Measurements from ENCODE around the gene POPDC2. TPM values are rescaled to one million over a fixed set of nuclear protein-coding genes. Genes with fewer than 3 reads are reported as not detected.

Gene POPDC2
- polyA plus RNA-seq, 3 donors, result 4.1 to 10.2 (median 6.2) TPM

DNA sequence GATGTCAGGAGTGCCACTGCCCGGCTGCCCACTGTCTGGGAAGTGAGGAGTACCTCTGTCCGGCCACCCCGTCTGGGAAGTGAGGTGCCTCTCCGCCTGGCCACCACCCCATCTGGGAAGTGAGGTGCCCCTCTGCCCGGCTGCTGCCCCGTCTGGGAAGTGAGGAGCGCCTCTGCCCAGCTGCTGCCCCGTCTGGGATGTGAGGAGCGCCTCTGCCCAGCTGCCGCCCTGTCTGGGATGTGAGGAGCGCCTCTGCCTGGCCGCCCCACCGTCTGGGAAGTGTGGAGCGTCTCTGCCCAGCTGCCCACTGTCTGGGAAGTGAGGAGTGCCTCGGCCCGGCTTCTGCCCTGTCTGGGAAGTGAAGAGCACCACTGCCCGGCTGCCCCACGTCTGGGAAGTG lies 13.5 kb upstream of the POPDC2 start:
- DNase-seq, result no peak

DNA sequence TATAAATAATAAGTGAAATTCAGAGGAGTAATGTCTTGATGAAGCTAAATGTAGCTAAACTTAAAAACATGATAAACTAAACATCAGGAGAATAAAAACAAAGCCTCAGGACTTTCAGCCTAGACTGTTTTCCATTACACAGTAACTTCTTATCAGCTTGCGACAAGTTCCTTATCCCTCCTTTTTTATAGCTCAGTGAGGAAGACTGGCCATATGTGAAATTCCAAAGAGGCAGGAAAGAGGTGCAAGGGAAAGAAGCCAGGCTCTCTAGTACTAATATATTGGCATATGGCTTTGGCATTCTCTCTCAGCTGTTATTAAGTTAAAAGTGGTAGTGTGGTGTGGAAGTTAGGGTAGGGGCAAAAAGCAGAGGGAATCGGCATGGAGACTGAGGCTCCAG lies 12.4 kb upstream of the POPDC2 start:
- DNase-seq, result no peak

DNA sequence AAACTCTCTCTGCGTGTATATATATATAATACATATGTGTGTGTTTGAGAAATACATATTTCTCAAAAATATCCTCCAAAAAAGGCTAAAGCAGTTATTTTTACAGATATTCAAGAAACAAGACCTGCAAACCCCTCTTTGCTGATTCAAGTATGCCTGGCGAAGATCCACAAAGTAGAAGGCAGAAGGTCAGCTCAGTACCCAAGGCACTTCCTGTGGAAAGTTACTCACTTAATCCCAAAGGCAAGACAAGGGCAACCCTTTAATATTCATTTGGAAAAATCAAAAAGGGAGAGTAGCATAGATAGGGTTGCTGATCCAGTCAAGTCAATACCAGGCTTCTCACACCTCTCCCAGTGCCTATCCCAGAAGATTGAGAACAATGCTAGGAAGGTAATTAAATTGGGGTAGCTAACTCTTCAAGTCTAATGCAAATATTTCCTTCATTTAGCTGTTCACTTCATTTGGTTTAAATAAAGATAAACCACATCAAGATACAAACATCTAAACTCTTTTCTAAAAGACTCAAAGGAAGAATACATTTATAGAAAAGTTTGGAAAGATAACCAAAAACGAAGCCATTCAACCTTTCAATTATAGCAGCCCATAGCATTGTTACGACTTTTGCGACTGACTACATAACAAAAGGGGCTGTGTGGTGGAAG lies 9.6 kb upstream of the POPDC2 start:
- DNase-seq, result no peak

DNA sequence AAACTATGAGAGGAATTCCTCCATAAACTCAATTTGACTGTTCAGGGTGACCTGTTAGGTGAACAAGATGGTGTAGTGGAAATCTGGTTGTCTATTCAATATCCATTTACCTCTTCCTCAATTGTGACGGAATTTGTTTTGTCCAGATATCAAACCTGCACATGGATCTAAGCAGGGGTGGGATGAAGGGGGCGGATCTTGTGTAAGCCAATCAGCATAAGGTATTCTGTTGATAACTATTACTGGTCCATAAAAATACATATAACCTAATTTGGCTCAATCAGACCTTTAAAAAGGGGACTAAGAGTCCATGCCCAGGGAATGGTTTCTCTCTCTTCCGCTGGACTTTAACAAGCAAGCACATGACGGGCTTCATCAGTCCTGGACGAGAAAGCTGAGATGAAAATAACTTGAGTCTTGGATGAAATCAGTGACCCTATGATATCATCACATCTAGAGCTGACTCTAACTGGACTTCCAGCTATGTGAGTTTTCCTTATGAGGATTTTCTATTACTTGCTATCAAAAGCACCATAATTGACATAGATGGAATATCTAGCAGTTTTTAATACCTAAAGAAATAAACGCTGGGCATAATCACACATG lies 5.7 kb upstream of the POPDC2 start:
- DNase-seq, result no peak

DNA sequence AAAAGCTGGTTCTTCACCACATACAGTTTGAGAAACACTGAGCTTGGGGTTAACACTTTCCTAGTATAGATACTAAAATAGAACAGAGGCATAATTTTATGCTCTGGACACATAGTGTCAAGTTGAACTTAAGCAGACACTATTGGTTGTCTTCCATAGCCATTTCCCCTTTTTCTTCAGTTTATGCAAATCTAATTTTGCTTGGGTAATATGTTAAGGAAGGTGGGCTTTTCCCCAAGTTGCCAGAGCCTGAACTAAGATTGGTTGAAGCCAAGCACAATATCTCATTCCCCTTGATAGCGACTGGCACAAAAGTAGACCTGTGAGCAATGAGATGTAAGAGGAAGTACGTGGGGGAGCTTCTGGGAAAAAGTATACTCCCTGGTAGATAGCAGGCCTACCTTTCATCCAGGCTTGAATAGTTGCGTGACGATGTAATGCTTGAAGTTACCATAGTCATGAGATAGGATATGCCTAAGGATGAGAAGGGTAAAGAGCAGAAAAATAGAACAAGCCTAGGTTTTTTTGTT lies 4.5 kb upstream of the POPDC2 start:
- DNase-seq, result no peak

DNA sequence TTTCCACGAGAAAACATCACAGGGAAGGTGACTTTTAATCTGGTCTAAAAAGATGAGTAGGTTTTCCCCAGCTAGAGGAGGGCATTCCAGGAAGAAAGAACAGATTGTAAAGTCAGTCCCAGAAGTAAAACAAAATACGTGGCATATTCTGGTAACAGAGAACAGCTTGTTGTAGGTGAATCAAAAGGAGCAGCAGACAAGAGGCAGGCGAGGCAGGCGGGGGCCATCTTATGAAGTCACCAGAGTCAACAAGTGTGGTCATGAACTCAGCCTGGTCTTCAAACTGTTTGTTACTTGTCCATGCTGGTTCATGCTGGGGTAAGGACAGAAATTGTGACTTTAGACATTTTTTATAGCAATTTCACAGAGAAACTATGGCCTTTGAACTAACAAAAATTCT lies 4.0 kb upstream of the POPDC2 start:
- DNase-seq, result no peak

DNA sequence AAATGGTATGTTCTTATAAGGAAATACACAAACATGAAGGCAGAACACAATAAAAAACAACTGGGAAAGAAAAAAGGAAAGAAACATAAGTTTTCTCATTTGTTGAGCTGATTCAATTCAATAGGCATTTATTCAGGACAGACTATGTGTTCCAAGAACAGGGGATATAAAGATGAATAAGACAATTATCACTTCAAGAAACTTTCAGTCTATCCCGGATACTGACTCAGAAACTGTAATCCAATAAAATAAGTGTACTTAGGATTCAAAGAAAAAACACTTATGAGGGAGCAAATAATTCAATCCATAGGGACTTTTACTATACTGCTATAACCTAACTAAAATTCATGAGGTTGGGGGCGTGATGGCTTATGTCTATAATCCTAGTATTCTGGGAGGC lies 3.5 kb upstream of the POPDC2 start:
- DNase-seq, result no peak

DNA sequence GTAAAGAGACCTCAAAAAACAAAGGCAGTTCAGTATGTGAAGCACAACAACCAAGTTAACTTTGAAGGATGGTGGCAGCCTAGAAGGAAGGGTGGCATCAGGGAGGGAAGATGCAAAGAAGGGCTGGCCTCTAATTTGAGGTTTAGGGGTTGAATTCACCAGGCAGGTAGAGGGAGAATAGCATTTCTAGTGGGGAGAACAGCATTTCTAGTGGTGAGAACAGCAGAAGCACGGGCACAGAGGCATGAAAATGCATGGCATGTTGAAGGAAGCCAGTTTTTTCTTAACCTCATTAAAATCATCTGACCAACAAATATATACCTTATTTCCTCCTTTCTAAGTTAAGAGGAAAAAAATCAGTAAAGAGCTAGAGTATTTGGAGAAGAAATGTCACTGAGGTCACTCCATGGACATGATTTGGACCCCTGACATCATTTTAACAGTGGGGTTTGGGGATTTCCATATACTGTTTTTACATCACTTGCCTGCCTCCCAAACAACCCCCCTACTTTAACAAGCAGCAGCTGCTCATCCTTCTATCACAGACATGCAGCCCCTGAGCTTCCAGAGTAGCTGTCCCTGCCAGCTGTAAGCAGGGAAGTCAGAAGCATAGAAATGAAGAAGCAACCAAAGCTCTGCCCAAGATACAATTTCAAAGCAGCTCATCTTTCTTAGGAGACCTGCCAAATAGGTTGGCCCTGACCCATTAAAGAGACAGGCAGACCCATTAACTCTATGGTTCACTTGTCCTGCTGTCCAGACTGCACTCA lies 2.4 kb upstream of the POPDC2 start:
- DNase-seq, result peak; percentile 30

DNA sequence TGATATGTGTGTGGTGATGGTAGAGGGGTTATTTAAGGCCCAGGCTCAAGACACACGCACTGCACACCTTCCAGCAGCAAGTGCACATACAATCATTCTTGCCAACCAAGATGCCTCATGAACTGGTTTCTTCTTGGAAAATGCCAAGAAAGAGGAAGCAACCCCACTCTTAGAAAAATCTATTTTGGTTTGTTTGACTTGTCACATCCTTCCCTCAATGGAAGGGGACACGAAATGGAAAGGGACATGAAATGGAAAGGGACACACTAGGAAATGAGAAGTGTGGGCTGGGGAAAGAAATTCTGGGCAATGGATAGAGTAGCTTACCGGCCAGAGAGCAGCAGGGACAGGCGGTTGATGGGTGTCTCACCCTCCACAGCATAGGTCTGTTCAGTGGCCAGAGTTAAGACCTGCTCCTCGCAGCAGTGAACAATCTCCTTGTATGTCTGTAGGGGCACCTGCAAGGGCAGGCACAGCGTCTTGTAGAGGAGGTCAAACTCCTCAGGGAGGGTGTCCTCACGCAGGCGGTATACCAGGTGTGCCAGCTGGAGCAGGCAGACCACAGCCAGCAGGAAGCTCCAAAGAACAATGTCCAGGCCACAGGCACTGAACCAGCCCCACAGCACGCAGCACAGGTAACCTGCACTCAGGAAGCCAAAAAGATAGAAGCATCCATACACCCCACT lies 640 bp downstream of the POPDC2 start:
- no peak for DNase-seq

DNA sequence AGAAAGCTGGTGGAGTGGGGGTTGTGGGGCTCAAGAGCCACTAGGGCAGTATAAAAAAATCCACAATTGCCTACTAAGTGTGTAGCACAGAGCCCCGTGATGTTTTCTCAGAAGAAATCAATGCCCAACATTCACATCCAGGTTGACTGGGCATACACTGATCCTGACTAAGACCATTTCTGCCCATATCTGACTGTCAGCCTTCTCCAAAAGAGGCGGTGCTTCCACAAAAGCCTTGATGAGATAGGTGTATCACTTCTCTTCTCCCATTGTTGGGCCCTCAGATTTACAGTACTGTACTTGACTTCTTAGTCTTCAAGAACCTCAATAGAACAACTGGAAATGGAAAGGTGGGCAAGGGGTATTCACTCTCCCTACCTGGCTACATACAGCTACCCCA lies 1.4 kb downstream of the POPDC2 start:
- no peak for DNase-seq

DNA sequence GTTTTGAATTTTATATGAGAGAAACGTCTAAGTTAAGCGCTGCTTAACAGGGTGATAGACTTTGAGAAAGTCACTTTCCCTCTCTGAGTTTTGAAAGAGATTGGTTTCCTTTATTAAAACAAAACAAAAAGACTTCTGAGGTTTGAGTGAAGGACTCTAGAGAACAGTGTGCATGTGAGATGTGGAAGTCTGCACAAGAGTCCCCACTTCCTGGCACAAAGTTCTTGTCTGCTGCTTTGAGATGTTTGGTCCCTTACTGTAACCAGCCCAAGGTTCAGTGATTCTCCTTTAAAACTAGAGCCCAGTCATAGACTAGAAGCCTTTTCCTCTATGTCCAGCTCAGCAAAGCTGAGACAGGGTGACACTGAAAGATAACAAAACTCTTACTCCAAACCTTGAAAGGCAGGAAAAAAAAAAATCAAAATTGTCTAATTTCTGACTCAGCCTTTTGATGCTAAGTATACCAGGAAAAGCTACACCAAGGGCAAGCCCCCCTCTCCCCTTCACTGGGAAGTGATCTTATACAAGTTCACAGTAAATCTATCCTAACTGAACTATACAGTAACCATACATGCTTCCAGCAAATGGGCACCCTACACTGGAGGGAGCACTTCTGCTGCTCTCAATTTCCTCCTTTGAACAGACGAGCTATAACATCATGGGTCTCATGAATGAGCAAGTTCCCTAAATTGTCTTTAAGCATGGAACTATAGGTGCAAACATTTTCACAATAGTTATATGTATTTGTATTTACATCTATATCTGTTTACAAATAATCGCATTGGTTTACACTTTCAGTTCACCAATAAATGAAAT lies 2.3 kb downstream of the POPDC2 start:
- DNase-seq, result no peak

DNA sequence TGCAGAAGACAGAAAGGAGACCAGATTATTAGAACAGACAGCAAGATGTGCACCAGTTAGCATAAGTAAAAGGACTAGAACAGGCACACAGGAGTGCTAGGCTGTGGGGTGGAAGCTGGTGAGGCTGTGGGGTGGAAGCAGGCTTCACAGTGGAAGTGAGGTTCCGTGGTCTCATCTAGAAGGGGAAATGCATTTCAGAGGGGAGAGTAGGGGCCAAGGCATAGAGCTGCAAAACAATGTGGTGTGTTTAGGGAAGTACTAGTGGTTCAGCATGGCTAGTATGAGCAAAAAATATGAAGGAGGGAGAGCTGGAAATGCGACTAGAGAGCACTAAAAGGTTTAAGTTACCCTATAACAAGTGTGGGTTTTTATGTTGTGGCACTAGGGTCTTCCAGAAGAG lies 6.5 kb downstream of the POPDC2 start:
- DNase-seq, result no peak

DNA sequence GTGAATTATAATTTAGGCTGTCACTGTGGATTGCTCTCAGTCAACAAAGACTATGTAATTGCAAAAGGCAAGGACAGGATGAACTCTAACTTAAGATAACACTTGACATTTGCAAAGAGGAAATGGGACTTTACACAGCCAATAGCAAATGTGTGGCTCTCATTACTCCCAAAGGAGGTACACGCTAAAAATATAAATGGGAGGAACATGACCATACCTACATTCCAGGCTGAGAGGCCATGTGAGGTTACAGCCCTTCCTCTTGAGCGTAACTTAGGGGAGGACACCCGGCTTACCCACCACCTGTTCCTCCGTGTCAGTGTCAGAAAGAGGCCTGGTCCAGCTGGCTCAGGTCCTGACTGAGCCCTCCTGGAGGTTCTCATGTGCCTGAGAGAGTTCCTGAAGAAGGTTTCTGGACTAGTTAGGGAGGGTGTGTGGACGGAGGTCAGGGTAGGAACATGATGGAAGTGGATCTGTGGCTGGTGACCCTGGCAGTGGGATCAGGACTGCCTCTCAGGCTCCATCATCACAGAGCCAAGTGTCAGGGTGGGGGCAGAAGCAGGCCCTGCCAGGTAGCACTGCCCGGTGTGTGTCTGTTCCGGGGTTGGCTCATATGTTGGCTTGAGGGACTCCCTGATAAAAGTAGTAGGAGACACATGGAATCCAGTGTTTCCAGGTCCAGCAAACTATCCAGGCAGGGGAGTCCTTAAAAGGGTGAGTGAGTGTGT lies 7.9 kb downstream of the POPDC2 start:
- DNase-seq, result no peak

DNA sequence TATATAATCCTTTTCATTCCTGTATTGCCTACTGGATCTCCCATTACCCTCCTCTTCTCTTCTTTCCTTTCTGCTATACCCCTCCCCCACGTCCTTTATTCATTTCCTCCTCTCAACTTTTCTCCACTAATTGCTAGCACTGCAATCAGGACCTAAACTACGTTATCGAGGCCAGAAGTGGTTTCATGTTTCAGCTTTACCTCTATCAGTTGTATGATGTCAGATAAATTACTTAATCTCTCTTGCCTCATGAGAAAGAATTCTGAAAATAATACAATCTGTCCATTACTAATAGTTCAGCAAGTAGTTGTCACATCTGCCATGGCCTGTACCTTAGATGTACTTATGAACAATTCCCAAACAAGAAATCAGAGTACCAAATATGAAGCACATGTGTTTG lies 10.6 kb downstream of the POPDC2 start:
- no peak for DNase-seq

DNA sequence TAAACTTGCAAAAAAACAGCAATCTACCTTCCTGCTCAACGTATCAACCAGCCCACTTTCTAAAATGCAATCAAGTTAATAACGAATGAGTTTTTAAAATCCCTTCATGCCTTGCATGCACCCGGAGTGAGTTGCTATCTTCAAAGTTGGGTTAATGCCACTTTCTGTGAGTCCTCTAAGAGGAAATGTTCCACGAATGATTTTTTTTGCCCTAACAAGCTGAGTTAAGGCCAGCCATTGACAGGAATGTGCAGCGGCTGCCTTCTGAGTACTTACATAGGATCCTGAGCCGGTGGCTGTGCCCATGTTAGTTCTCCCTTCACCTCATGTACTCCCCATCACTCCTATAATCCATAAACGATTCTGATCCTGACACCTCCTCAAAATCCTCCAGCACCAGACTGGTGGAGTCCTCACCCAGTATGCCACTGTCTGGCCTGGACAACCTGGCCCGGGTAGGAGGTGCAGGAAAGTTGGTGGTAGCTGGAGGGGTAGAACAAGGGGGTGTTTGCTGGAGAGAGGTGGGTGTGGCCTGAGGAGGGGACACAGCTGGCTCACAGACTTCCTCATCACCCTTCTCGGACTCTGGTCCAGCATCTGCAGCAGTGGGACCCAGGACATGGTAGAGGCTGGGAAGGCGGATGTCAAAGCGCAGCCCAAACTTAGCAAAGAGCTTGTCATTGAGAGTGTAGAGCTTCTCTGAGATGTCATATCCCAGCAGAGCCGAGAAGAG lies 12.4 kb downstream of the POPDC2 start:
- DNase-seq, result no peak

DNA sequence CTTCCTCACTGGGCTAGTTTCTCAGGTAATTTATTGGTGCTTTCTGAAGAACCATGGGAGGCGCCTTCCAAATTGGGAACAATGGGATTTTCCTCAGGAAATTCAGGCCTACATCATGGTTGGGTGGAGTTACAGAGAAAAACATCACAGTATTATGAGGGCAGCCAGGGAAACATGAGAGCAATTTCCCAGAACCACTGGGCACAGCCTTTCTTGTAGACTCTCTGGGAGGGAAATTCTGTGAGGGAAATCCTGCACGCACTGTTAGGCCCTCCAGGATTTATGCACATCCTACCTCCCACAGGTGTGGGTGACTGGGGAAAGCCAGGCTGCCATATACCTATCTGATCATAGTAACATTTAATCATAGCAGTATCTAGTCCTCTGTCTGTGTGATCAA lies 13.2 kb downstream of the POPDC2 start:
- DNase-seq, result peak; percentile 63

DNA sequence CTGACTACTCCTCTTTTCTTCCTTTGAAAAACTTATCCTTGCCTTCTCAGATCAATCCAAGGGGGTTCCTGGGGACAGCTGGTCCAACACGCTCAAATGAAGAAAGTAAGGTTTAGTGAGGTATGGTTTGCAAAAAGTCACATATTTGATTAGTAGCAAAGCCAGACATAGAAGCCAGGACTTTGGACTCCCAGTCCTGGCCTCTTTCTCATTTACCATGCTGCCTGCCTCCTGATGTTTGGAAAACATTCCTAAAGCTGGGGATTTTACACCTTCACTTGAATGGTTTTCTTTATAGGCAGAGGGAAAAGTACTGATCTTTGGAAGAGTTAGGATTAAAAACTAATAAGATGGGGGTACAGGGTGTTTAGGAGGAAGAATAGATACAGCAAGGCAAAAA lies 14.6 kb downstream of the POPDC2 start:
- DNase-seq, result no peak

DNA sequence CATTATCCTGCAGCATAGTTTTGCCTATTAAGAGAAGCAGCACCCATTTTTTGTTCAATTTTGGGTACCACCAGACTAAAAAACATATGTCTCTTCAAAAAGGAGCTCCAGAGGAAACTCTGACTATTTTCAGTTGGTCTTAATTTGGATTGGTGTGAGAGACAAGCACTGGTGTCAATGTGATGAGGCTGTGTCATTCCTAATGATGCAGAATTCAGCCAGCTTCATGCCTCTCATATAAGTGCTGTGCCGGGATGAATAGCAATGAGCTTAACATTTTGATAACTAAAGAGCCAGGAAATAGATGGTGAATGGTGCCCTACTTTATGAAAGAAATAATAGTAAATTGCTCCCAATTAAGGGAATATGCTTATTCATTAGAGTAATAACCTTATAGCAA lies 15.9 kb downstream of the POPDC2 start:
- DNase-seq, result no peak

DNA sequence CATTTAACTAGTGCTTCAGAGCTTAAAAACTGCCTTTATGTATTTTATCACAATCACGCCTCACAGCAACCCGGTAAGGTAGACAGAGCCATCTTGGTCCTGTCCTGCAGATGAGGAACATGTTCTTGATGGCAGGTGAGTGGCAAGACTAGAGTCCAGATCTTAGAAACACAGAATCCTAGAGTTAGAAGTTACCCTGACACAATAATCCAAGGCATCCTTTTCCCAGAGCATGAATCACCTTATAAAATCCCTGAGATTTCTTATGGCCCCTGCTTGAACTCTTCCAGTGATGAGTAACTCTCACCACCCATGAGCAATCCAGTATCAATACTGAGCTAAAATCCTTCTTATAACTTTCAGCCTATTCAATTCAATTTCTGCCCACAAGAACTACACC lies 16.9 kb downstream of the POPDC2 start:
- no peak for DNase-seq

Measured in renal pelvis (tissue), 4 donors.